ENCODE data around the gene KIAA1143.

KIAA1143 gene

GRCh38 chr3:44761424-44762169 is at the start of gene KIAA1143, which contains the start of gene KIF15:
Gene KIAA1143 (minus strand): TSS chr3:44761619. CDS start chr3:44761602, 17 bp downstream.
Gene KIF15 (plus strand): TSS chr3:44761794. CDS start chr3:44761866, 72 bp downstream.
- DNase-seq = peak; percentile 99

- DNase-seq = no peak
Observed at GRCh38 chr3:44805960-44806359, 44.5 kb upstream of the KIAA1143 start.

GRCh38 chr3:44803298-44803697 is 41.9 kb upstream of the KIAA1143 start:
- no peak for DNase-seq

- no peak for DNase-seq
Observed at GRCh38 chr3:44802011-44802410, 40.6 kb upstream of the KIAA1143 start.

GRCh38 chr3:44795197-44795596 is 33.8 kb upstream of the KIAA1143 start:
- no peak for DNase-seq

- no peak for DNase-seq
Observed at GRCh38 chr3:44782891-44783290, 21.5 kb upstream of the KIAA1143 start.

- no peak for DNase-seq
Observed at GRCh38 chr3:44772099-44772442, 10.7 kb upstream of the KIAA1143 start.

- no peak for DNase-seq
Observed at GRCh38 chr3:44771424-44772098, 10.1 kb upstream of the KIAA1143 start.

GRCh38 chr3:44764248-44764647 is 2.8 kb upstream of the KIAA1143 start:
- no peak for DNase-seq

- no peak for DNase-seq
Observed at GRCh38 chr3:44762690-44763089, 1.3 kb upstream of the KIAA1143 start.

- DNase-seq = no peak
Observed at GRCh38 chr3:44762170-44762677, 805 bp upstream of the KIAA1143 start.

GRCh38 chr3:44761101-44761423 is 357 bp downstream of the KIAA1143 start:
- DNase-seq = no peak

- DNase-seq = no peak
Observed at GRCh38 chr3:44734646-44735168, 26.7 kb downstream of the KIAA1143 start.

- peak; percentile 89 for DNase-seq
Observed at GRCh38 chr3:44729384-44729910, 32.0 kb downstream of the KIAA1143 start, which contains the start of gene ZNF501. Gene ZNF501 (plus strand): TSS chr3:44729635. CDS start chr3:44734422, 4,787 bp downstream.

GRCh38 chr3:44722103-44722401 is 39.4 kb downstream of the KIAA1143 start:
- DNase-seq = no peak

- DNase-seq = no peak
Observed at GRCh38 chr3:44721231-44722102, 40.0 kb downstream of the KIAA1143 start.

- peak; percentile 65 for DNase-seq
Observed at GRCh38 chr3:44712455-44713075, 48.9 kb downstream of the KIAA1143 start, which contains the start of gene ZNF502. Gene ZNF502 (plus strand): TSS chr3:44712660. CDS start chr3:44720262, 7,602 bp downstream.
